NCI-H510A treated with DMSO at 0.1 percent for 48 hours (cell line): Measurements from ENCODE around the gene GRHL3.

Experiments
- DNase-seq: peaks from one replicate; lab custom pipeline; 2025; lab: John Stamatoyannopoulos, UW

Gene GRHL3

GRCh38 chr1:24317956-24318614 lies 1.1 kb upstream of the GRHL3 start:
- peak; percentile 18 for DNase-seq

GRCh38 chr1:24318615-24319311 lies 394 bp upstream of the GRHL3 start:
- DNase-seq, result no peak

- DNase-seq, result no peak
Measured at GRCh38 chr1:24319962-24320361, 805 bp downstream of the GRHL3 start.

- DNase-seq, result no peak
Measured at GRCh38 chr1:24321126-24321525, 2.0 kb downstream of the GRHL3 start.

- peak; percentile 37 for DNase-seq
Measured at GRCh38 chr1:24321697-24322469, 2.7 kb downstream of the GRHL3 start.

- DNase-seq, result no peak
Measured at GRCh38 chr1:24322470-24323177, 3.5 kb downstream of the GRHL3 start.

GRCh38 chr1:24323281-24323680 lies 4.1 kb downstream of the GRHL3 start:
- DNase-seq, result peak; percentile 39

- no peak for DNase-seq
Measured at GRCh38 chr1:24324903-24325302, 5.7 kb downstream of the GRHL3 start.

- no peak for DNase-seq
Measured at GRCh38 chr1:24325587-24326449, 6.7 kb downstream of the GRHL3 start.

GRCh38 chr1:24327486-24327885 lies 8.3 kb downstream of the GRHL3 start:
- no peak for DNase-seq

- DNase-seq, result no peak
Measured at GRCh38 chr1:24327891-24328290, 8.7 kb downstream of the GRHL3 start.

- DNase-seq, result no peak
Measured at GRCh38 chr1:24329331-24329730, 10.2 kb downstream of the GRHL3 start.

GRCh38 chr1:24329797-24330543 lies 10.8 kb downstream of the GRHL3 start:
- DNase-seq, result no peak

GRCh38 chr1:24331961-24332673 lies 13.0 kb downstream of the GRHL3 start:
- no peak for DNase-seq

- no peak for DNase-seq
Measured at GRCh38 chr1:24336075-24336474, 16.9 kb downstream of the GRHL3 start.

GRCh38 chr1:24337455-24337854 lies 18.3 kb downstream of the GRHL3 start:
- no peak for DNase-seq

- DNase-seq, result no peak
Measured at GRCh38 chr1:24338447-24338846, 19.3 kb downstream of the GRHL3 start.

GRCh38 chr1:24339996-24340395 lies 20.8 kb downstream of the GRHL3 start:
- DNase-seq, result no peak

- no peak for DNase-seq
Measured at GRCh38 chr1:24340770-24341169, 21.6 kb downstream of the GRHL3 start.

GRCh38 chr1:24341260-24341659 lies 22.1 kb downstream of the GRHL3 start:
- no peak for DNase-seq
